NCI-H345 (cell line): ENCODE measurements around the gene ZP2.
"Not testable (repeated sequence)": the region's sequence is repeated elsewhere in the genome, so short reads cannot be mapped to it uniquely, and the experiment has no call there.

Source experiments
- DNase-seq: peaks from one replicate; lab custom pipeline; 2025; lab: John Stamatoyannopoulos, UW

The ZP2 gene

GRCh38 chr16:21217121-21217520 lies 5.7 kb upstream of the ZP2 start:
- no peak for DNase-seq

DNA sequence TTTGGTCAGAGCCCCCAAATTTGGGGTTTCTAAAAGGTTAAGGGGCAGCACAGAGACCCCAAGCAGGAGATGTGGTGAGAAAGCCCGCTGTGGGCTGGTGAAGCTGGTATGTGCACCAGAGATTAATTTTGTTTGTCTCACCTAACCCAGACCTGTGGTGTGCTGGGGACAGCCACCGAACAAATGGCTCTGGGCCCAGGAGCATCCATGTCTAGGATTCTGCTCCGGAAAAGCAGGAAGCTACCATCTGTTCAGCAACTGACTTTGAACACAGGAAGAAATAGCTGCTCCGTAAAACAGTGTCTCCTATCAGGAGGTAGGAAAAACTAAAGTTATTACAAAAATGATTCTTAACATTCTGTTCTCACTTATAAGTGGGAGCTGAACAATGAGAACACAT lies 2.7 kb upstream of the ZP2 start:
- DNase-seq: no peak

DNA sequence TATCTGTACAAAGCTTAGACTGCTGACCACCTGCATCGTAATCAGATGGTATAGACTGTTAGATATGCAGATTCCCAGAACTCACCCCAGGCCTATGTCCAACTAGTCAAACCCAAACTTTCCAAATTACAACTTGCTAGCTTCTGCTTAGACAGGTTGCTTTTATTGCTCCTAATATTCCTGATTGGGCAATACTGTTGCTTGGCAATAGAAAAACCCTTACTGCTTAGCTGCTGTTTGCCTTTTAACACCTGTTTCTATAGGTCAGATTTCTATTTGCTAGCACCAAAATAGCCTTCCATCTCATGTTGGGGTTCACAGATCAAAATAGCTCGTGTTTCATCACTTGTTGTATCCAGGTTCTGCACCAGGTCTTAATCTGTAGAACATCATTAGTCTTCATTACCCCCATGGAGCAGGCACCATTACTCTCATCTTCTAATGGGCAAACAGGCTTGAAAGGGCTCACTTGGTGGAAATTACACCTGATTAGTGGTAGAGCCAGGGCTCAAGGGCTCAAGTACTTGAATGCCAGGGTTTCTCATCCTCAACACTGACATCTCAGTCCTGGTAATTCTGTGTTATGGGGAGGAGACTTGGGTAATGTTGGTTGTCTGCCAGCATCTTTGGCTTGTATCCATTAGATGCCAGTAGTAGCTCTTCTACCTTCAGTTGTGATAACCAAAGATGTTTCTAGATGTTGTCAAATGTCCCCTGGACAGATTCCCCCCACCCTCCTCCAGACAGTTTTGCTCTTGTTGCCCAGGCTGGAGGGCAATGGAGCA lies 2.7 kb downstream of the ZP2 start:
- no peak for DNase-seq

DNA sequence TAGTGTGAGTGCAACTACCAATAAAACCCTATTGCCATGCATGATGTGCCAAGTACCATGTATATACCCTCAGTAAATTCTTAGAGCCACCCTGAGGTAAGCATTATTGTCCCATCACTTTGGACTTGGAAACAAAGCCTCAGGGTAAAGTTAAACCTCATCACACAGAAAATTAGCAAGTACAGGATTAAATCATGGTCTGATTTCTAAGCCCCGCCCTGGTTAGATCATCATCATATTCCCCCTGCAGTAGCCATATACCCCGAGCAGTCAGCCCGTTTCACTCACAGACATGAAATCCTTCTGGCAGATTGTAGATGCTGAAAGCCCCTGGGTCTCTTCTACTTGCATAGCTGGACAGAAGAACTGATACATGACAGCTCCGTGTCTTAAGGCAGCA lies 4.8 kb downstream of the ZP2 start:
- DNase-seq: no peak

- no peak for DNase-seq
Measured at GRCh38 chr16:21205303-21205702, 6.1 kb downstream of the ZP2 start.

- no peak for DNase-seq
Measured at GRCh38 chr16:21203155-21203797, 8.1 kb downstream of the ZP2 start.

- DNase-seq: no peak
Measured at GRCh38 chr16:21199607-21200218, 11.7 kb downstream of the ZP2 start.

- DNase-seq: no peak
Measured at GRCh38 chr16:21197621-21198020, 13.8 kb downstream of the ZP2 start.

GRCh38 chr16:21197112-21197511 lies 14.3 kb downstream of the ZP2 start:
- no peak for DNase-seq

DNA sequence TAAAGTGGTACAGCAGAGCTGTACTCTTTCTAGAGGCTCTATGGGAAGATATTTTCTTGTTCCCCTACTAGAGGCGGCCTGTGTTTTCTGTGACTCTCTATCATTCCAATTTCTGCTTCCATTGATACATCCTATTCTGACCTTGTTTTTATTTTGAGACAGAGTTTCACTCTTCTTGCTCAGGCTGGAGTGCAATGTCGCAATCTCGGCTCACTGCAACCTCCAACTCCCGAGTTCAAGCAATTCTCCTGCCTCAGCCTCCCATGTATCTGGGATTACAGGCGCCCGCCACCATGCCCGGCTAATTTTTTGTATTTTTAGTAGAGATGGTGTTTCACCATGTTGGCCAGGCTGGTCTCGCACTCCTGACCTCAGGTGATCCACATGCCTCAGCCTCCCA lies 16.0 kb downstream of the ZP2 start:
- DNase-seq: not testable (repeated sequence)

- no peak for DNase-seq
Measured at GRCh38 chr16:21194771-21195301, 16.5 kb downstream of the ZP2 start.

- no peak for DNase-seq
Measured at GRCh38 chr16:21192991-21193390, 18.4 kb downstream of the ZP2 start.

DNA sequence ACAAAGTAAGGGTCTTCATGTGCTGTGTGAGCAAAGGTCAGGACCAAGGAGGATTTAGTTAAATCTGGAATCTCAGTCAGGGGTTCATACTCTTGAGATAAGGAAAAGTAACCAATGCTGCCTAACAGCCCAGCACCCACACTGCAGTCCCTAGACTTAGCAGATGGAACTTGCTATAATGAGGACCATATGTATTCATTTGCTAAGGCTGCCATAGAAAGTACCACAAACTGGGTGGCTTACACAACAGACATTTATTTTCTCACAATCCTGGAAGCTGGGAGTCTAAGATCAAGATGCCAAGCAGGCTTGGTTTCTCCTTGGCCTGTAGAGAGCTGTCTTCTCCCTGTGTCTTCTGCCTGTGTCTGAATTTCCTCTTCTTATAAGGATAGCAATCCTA lies 20.8 kb downstream of the ZP2 start:
- DNase-seq: no peak

DNA sequence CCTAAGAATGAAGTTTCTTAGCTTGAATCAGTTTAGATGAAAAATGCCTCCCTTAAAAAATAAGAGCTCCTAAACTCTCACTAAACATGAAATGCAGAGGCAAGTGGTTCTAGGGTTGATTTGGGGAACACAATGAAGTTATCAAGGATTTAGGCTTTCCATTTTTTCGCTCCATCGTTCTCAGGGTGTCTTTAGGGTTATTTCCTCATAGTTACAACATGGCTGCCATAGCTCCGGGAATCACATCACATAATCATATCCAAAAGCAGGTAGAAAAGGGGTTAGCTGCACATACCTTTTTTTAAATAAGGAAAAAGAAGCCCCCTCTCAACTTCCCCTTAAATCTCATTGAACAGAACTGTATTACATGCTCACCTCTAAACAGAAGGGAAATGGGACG lies 21.4 kb downstream of the ZP2 start:
- DNase-seq: no peak

DNA sequence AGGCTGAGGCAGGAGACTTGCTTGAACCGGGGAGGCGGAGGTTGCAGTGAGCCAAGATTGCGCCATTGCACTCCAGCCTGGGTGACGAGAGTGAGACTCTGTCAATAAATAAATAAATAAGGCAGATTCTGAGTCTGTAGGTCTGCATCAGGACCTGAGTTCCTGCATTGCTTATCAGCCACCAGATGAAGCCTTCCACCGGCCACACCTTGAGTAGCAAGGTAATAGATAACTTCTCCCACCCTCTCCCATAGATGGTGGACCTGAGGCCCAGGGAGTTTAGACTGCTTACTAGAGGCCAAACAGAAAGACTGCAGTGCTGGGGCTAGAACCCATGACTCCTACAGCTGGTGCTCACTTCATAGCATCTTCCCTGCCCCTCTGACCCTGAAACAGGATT lies 22.1 kb downstream of the ZP2 start:
- DNase-seq: no peak

DNA sequence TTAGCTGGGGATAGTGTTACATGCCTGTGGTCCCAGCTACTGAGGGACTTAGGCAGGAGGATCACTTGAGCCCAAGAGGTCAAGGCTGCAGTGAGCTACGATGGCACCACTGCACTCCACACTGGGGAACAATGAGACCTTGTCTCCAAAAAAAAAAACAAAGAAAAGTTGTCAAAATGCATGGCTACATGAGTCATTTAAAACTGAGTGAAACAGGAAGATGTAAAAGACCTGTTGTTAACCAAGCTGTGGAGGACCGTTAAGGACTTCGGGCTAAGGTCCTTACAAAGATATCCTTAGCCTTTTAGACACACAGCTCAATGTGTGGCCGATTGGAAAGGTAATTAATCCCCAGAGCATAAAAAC lies 25.1 kb downstream of the ZP2 start:
- no peak for DNase-seq

DNA sequence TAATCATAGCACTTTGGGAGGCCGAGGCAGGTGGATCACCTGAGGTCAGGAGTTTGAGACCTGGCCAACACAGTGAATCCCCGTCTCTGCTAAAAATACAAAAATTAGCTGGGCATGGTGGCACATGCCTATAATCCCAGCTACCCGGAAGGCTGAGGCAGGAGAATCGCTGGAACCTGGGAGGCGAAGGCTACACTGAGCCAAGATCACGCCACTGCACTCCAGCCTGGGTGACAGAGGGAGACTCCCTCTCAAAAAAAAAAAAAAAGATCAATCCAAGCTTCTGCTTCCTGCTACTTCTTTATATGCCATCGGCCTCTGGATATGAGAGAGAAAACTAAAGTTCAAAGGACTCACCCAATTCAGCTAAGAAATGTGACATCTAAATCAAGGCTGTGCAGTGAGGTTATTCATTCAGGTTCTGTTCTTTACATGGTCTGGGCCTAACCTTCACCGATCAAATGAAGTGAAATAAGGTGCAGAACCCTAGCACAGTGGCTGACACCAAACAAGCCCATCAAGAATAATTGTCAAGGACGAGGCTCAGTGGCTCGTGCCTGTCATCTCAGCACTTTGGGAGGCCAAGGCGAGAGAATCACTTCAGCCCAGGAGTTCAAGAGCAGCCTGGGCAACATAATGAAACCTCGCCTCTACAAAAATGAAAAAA lies 25.6 kb downstream of the ZP2 start:
- DNase-seq: no peak

DNA sequence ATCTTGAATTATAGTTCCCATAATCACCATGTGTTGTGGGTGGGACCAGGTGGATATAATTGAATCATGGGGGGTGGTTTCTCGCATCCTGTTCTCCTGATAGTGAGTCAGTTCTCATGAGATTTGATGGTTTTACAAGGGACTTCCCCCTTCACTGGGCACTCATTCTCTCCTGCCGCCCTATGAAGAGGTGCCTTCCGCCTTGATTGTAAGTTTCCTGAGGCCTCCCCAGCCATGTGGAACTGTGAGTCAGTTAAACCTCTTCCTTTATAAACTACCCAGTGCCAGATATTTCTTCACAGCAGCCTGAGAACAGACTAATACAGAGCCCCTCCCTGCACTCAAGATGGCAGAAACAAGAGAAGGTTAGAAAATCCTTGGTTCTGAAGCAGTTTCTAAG lies 26.5 kb downstream of the ZP2 start:
- no peak for DNase-seq

DNA sequence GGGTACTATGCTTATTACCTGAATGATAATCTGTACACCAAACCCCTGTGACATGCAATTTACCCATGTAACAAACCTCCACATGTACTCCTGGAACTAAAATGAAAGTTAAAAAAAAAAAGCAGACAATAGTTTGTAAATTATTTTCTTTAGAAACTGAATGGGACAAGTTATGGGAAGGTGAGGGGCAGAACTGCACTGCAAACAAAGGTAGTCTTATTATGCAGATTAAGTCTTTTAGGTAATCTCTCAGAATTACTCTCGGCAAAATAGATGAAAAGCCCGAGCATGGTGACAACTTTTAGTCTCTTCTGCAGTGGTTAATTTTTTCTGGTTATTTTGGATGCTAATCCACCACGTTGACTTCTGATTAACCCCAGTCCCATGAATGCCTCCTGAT lies 27.4 kb downstream of the ZP2 start:
- no peak for DNase-seq

DNA sequence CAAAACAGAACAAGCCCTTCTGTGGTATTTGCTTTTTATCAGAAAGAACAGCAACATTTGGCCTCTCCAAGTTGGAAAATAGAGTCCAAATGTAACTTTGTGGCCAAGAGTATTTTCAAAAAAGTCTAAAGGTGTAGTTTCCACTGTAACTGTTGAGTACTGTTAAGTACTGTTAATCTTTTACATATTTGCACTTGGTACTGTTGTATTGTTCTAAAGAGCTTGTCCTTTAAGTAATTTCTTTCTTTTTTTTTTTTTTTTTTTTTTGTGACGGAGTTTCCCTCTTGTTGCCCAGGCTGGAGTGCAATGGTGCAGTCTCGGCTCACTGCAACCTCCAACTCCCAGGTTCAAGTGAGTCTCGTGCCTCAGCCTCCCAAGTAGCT lies 31.4 kb downstream of the ZP2 start:
- no peak for DNase-seq

DNA sequence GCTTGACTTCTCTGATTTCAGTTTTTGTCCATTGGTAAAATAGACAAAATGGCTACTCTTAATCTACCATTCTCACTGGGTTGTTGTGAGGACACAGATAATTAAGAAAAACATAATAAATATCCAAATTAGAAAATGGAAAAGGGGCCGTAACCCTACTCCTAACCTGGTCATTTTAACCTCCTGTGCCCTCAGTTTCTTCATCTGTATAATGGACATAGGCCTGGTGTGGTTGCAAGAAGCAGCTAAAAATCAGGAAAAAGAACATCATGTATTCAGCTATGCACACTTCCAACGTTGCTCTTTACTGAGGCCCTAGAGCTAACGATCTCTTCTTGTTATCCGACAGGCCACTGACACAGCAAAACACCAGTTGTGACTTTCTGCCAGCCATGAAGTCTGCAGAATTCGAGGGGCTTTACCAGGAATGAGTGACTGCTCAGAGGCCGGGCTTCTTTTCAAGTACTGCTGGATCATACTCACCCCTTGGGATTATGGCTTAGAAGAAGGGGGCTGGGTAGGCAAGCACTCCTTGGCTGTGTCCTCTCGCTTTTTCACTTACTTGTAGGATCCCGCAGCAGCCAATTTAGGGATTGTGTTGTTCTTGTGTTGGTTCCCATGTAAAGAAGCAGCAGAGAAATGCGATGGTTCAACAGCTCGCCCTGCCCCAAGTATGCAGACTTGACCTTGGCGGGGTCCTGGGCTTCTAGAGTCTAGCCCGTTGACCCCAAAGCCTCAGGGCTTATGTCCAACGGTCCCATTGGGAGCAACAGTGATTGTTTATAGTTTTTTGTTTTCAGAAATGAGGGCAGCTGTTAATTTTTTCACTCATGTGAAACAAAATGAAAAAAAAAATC lies 32.0 kb downstream of the ZP2 start:
- no peak for DNase-seq

DNA sequence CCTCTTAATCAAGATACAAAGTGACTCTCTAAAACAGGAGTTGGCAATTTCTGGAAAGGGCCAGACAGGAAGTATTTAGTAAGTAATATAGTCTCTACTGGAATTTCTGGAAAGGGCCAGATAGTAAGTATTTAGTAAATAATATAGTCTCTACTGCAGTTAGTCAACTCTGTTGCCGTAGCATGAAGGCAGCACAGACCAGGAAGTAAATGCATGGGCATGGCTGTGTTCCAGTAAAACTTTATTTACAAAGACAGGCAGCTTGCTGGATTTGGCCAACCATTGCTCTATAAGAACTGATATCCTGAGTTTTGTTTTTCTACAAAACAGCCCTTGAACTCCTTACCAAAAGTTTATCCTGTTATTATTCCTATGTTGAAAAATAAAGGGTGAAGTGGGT lies 36.0 kb downstream of the ZP2 start:
- no peak for DNase-seq
